NCI-H510A treated with DMSO at 0.1 percent for 48 hours (cell line): Measurements from ENCODE around the gene OSBP2.

Experiments used
- DNase-seq: peaks from one replicate; lab custom pipeline; 2025; lab: John Stamatoyannopoulos, UW

OSBP2 gene, protein sequence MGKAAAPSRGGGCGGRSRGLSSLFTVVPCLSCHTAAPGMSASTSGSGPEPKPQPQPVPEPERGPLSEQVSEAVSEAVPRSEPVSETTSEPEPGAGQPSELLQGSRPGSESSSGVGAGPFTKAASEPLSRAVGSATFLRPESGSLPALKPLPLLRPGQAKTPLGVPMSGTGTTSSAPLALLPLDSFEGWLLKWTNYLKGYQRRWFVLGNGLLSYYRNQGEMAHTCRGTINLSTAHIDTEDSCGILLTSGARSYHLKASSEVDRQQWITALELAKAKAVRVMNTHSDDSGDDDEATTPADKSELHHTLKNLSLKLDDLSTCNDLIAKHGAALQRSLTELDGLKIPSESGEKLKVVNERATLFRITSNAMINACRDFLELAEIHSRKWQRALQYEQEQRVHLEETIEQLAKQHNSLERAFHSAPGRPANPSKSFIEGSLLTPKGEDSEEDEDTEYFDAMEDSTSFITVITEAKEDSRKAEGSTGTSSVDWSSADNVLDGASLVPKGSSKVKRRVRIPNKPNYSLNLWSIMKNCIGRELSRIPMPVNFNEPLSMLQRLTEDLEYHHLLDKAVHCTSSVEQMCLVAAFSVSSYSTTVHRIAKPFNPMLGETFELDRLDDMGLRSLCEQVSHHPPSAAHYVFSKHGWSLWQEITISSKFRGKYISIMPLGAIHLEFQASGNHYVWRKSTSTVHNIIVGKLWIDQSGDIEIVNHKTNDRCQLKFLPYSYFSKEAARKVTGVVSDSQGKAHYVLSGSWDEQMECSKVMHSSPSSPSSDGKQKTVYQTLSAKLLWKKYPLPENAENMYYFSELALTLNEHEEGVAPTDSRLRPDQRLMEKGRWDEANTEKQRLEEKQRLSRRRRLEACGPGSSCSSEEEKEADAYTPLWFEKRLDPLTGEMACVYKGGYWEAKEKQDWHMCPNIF

DNA sequence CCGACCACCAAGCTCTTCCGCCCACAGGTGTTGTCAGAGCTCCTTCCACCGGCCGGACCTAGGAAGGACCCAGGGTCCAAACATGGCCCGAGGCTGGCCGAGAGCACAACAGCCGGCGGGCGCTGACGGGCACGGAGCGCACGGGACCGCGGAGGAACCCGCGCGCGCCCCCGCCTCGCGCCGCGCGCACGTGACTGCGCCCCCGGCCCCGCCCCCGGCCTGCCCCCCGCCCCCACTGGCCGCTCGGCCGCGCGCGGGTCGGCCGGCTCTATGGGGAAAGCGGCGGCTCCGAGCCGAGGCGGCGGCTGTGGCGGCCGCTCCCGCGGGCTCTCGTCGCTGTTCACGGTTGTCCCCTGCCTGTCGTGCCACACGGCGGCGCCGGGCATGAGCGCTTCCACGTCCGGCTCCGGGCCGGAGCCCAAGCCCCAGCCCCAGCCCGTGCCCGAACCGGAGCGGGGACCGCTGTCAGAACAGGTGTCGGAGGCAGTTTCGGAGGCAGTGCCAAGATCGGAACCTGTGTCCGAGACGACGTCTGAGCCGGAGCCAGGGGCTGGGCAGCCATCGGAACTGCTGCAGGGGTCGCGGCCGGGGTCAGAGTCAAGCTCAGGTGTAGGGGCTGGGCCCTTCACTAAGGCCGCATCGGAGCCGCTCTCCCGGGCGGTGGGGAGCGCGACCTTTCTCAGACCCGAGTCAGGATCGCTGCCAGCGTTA is at the start of gene OSBP2:
OSBP2 (plus strand) TSS at position 235 of the 711 bp plus-strand sequence; CDS start at position 271, 36 bp downstream.
- no peak for DNase-seq

DNA sequence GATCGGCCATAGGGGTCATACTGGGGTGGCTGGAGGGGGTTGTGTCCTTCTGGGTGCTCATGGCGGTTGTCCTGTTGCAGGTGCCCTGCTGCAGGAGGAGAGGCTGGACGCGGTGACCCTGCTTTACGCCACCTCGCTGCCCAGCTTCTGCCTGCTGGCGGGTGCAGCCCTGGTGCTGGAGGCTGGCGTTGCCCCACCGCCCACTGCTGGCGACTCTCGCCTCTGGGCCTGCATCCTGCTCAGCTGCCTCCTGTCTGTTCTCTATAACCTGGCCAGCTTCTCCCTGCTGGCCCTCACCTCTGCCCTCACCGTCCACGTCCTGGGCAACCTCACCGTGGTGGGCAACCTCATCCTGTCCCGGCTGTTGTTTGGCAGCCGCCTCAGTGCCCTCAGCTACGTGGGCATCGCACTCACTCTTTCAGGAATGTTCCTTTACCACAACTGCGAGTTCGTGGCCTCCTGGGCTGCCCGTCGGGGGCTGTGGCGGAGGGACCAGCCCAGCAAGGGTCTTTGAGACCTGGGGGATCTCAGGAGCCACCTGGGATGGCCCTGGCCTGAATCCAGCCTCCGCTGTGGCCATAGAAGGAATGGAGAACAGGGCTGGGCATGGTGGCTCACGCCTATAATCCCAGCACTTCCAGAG is 48.0 kb upstream of the OSBP2 start:
- DNase-seq = no peak

DNA sequence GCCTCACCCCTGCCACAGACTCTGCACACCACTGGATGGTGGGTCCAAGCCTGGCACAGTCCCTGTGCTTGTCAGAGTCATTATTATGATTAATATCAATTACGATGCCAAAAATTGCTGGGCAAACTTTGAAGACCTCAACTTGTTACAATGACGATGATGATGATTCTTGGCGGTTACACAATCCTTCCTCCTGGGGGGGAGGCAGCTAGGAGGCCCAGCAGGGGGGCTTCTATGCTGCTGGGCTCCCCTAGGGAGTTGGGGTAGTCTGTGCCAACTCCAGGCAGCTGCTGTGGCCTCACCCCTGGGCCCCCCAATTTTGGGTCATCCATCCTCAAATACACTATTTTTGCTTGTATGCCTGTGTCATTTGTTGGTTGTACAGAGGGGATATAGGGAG is 47.1 kb upstream of the OSBP2 start:
- DNase-seq = no peak

DNA sequence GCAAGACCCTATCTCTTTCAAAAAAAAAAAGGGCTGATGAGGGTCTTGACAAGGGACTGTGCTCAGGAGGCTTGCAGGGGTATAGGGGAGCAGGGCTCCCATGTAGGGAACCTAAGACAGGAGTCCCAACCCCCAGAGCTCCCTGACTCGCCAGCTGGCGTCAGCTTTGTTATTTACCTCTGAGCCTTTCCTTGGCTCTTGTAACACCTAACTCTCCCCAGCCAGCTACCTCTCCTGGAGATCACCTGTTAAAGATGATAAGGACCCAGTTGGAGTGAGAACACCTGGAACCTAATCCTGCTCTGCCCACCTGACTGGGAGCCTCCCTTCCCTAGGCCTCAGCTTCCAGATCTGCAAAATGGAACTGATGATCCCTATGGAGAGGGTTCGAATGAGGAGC is 45.8 kb upstream of the OSBP2 start:
- no peak for DNase-seq

DNA sequence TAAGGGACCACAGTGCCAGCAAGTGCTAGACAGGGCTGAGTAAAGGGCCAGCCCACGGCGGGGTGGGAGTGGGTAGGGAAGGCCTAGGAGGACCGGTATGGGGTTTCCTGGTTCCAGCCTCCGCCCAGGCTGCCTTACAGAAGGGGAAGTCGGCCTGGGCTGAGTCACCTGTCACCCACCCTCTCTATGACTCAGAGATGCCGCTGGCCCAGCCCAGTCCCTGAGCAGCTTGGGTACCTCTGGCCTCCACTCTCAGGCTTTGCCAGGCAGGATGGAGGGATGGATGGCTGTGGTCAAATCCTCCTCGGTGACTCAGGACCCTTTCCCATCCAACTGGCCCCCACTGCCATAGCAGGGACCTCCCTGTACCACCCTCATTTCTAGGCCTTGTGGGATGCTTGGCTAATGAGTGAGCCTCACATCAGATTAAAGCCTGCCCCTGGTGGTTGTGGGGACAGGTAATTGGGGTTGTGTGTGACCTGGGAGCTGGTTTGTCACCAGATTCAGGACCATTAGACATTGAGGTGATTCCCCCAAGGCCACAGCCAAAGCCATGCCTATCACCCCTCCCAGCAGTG is 45.2 kb upstream of the OSBP2 start:
- no peak for DNase-seq

DNA sequence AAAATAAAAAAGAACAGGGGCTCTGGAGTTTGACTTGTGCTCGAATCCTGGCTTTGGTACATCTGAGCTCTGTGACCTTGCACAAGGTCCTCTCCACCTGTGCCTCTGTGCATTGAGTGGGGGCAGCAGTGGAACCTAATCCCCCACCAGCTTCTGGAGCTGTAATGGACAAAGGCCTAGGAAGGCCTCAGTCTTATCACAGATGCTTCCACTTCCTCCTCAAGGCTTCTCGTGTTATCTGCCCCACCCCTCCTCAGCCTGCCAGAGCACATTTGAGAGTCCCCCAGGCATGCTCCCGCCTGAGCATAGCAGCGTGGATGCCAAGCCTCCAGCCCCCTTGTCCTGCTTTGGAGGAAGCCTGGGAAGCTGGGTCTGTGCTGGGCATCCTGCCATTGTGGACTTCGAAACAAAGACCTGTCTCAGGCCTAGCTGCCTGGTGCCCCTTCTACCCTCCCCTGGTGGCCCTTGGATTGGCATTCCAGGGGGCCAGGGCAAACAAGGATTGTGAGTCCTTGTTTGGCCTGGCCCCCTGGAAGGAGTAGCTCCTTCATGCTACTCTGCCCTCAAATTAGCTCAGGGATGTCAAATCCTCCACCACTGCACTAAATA is 44.1 kb upstream of the OSBP2 start:
- no peak for DNase-seq

DNA sequence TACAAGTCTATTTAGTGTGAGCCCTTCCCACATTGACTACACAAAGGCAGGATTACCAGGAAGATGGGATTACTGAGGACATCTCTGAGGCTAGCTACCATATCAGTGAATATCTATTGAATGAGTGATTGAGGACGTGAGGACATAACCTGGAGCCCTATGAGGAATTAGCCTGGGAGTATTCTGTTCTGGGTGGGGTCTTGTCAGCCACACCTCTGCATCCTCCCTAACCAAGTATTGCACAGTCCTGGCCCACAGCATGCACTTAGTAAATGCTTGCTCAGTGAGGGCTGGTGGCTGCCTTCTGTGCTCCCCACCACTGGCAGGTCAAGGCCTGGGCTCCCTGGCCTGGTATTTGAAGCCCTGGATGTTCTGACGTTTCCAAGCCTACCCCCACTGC is 41.8 kb upstream of the OSBP2 start:
- no peak for DNase-seq

DNA sequence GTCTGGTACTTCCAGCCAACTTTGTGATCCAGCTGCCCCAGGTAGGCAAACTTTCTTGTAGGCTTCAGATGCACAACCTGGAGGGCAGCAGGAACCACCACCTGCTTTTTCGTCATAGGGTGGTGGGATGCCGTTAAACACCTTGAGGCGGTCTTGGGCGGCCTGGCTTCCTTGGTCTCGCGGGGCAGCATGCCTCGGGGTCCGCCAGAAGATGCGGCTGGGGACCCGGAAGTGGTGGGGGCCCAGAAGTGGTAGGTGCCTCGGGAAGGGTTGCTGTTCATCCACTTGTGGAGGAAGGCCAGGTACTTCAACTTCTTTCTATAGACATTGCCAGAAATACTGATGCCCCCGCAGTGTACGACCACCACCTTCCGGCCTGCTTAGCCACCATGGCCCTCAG is 40.3 kb upstream of the OSBP2 start:
- no peak for DNase-seq

DNA sequence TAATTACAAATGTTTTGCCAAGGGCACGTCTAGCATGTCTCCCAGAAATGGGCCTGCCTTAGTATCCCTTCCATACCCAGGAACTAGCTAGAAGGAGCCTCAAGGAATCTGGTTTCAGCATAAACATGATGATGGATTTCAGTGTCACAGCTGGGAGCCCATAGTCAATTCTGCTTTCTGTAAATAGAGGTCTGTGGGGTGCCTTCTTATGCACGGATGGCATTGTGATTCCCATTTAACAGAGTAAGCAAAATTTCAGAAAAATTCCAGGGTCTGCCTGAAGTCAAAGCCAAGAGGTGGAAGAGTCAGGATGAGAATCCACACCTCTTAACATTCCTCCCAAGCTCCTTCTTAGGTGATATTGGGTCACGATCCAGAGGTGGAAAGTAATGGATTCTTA is 39.1 kb upstream of the OSBP2 start:
- no peak for DNase-seq

DNA sequence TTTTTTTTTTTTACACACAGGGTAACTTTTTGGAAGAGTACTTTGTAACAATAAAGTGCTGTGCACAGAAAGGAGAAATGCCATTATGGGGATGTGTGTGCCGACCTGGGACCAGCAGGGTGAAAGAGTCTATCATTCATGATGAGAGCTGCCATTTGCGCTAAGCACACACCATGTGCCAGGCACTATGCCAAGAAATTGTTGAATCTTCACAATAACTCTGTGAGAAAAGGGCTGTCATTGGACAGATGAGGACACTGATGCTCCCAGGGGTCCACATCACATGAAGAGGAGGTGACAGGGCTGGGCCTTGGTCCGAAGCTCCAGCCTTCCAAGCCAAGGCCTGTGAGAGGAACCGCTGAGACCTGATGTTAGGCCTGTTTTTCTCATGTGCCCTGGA is 32.6 kb upstream of the OSBP2 start:
- no peak for DNase-seq

DNA sequence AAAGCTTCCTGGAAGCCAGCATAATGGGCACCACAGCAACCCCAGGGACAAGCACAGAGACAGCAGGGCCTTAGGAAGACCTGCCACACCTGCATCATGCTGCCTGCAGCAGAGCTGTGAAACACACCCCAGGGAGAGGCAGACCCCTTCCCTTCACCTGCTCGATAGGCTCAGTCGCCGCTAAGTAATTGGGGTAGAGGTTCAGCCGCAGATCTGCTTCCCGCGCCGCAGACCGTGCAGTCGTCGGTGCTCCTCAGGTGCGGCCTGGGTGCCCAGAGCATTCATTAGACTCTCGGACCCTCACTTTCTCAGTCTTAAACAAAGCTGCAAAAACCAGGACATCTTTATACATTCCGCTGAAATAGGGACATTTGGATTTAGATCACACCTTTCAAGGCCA is 29.9 kb upstream of the OSBP2 start:
- no peak for DNase-seq

DNA sequence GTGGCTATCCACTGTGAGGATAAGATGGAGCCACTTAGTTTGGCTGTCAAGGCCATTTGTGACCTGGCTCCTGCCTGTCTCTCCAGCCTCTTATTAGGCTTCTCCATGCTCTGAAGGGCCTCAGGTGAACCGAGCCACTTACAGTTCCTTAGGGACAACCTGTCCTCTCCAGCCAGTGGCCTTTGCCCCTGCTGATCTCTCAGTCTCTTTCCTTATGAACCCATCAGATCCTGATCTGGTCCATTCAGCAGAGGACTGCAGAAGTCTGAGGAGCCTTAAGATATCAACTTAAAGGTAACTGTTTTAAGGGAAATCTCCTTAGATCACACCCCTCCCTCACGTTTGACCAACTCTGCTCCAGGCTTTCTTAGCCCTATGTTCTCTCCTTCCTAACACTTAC is 29.4 kb upstream of the OSBP2 start:
- DNase-seq = no peak

DNA sequence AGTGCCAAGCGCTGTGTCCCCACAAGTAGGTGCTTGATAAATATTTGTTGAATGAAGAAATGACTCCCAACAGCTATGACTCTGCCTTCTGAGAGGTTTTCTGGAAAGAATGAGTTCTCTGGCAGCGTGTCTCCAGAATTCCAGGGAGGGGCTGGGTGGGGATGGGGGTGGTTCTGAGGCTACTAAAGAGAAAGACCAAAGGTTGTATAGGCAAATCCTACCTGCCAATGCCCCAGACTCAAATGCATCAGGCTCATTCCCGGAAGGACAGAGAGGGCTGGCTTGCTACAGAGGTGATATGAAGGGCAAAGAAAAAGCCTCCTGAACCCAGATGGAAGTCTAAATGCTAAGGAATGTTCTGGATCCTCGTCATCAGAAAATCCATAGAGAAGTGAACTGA is 28.9 kb upstream of the OSBP2 start:
- DNase-seq = no peak

DNA sequence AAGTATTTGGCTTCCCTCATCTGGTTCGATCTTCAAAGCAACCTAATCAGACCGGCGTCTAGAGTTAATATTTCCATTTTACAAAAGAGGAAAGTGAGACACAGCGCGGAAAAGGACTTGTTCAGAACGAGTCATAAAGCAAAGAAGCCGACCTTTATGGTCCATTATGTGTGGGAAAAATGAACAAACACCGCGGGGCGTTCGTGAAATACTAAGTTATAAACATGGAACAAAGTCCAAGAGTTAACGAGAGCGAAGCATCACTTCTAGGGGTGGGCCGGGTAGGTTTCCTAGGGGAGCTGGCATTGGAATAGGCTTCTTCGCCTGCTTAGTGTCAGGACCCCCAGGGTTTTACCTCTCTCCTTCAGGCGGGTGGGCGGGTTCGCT is 27.6 kb upstream of the OSBP2 start:
- no peak for DNase-seq

DNA sequence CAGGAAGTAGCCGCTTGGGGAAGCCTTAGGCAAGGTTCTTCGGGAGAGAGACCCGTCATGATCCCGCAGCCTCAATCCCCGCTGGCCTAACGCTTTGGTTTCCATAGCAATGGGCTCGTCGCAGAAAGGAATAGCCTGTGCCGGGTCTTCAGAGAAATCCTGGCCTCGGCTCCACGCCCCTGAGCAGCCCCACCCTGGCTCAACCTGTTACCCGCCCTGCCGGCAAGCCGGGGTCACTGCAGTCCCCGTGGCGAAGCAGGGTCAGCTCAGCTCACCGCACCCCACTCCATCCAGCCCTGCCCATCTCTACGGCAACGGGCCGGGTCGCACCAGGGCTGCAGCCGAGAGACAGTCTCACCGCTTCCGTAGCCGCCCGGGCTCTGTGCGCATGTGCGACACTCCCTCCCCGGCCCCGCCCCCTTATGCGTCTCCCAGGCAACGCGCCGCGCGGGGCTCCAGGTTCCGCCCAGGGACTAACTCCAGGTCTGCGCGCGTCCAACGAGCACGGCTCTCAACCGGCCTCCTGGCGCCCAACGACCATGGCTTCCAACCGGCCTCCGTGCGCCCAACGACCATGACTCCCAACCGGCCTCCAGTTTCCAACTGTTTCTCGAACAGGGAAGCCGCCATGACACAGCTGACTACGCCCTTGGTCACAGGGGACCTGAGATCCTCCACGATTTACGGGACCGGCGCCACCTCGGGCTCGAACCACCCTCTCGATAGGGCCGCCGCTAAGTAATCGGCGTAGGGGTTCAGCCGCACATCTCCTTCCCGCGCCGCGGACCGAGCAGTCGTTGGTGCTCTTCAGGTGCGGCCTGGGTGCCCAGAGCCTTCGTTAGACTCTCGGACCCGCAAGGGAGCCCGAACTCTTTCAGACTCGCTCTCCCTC is 26.9 kb upstream of the OSBP2 start, which contains the start of gene DUSP18:
DUSP18 (minus strand) TSS at position 382 of the 892 bp plus-strand sequence. CDS start 3,872 bp downstream, outside the sequence.
- peak; percentile 85 for DNase-seq

DNA sequence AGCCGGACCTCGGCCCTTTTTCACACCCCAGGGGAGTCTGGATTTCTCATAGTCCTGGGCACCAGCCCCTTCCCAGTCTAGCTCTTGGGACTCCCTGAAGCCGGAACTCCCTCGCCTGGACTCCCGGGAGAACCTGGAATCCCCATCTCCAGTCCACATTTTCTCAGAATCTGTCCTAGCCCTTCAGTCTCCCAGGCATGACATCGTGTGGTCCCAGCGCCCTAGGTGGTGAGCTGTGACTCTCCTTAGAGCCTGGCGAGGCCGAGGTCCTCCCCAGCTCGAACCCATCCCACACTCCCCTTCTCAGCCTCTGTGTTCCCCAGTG is 26.3 kb upstream of the OSBP2 start:
- no peak for DNase-seq

DNA sequence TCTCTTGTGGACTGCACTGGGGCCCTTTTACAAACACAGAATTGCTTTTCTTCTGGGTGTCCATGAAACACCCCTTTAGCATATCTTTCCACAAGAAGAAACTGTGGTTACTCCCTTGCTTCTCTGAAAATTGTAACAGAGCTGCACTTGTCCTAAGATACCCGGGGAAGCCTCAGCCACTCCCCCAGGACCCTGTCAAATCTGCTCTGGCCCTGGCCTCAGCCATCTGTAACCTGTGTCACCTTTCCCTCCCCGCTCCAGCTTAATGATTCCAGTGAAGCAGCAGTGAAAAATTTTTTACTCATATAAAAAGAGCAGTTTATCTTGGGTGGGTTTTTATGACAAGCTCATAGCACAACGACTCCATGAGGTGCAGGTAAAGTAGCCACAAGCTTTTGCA is 23.6 kb upstream of the OSBP2 start:
- DNase-seq = no peak

DNA sequence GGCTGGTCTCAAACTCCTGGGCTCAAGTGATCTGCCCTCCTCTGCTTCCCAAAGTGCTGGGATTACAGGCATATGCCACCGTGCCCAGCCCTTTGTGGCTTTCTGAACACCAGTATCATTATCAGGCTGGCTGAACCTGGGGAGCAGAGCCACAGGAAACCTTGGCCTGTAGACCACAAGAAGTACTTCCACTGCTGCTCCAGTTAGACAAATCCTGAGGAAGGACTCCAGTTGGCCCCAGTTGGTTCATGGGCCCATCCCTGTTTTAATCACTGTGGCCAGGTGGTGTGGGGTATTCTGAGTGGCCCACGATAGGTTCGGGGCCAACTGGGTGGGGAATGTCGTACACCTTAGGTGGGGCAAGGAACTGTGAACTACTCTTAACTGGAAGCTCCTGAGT is 21.5 kb upstream of the OSBP2 start:
- no peak for DNase-seq

DNA sequence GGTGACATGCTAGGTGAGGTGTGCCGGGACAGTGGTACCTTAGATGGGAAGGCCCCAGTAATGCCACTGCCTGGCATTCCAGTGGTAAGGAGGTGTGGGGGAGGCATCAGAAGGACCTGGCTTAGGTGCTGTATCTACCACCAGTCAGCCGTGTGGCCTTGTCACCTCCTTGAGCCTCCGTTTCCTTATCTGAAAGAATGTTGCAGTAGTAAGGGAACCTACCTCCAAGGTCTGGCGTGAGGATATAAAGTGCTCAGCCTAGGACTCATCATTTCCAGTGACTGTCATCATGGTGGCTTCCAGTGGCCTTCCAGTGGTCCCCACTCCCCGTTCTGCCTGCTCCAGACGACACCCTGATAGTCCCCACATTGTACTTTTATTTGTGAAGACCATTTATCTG is 20.2 kb upstream of the OSBP2 start:
- DNase-seq = no peak

DNA sequence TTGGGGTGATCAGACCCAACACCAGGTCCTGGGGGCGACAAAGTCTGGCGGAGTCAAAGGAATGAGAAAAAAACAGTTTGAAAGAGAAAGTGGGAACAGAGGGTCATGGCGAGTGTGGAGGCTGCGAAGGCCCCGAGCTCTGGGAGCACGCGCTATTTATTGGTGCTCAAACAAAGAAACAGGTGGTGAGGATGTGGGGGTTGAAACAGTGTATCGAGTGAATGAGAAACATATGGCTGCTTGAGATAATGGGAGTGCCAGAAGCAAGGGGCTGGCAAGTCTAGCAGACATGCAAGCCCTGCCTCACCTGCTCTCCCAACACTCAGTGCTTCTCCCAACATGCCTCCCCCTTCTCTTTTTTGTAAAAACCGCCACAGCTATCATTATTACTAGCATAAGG is 19.2 kb upstream of the OSBP2 start:
- no peak for DNase-seq
